Ascending aorta (tissue), 2 donors: ENCODE measurements around the gene CHRD. TPM values are rescaled to one million over a fixed set of nuclear protein-coding genes. Genes with fewer than 3 reads are reported as not detected.

Experiments
- DNase-seq, 2 donors: peaks; one replicate each; pipeline ENCODE4 v3.0.0-alpha.2; 2019; ENCODE audit warnings: low spot score in 2 of 2
- H3K27ac ChIP-seq, 2 donors: fragments of 200-600 bp; sonication (generic); one replicate each; pipeline ENCODE4 v1.5.1; 2016 to 2017; ENCODE audit warnings: mild to moderate bottlenecking in 1 of 2
- H3K27me3 ChIP-seq: fragments of 200-600 bp; sonication (generic); one replicate; pipeline ENCODE4 v1.5.1; 2017
- H3K36me3 ChIP-seq, 2 donors: fragments of 200-600 bp; sonication (generic); one replicate each; pipeline ENCODE4 v1.5.1; 2016
- H3K4me1 ChIP-seq, 2 donors: fragments of 200-600 bp; sonication (generic); one replicate each; pipeline ENCODE4 v1.5.1; 2016 to 2017; ENCODE audit warnings: mild to moderate bottlenecking in 1 of 2
- H3K4me3 ChIP-seq, 2 donors: fragments of 200-600 bp; sonication (generic); one replicate each; pipeline ENCODE4 v1.5.1; 2016 to 2017; ENCODE audit warnings: mild to moderate bottlenecking in 1 of 2
- H3K9me3 ChIP-seq, 2 donors: fragments of 200-600 bp; sonication (generic); one replicate each; pipeline ENCODE4 v1.5.1; 2016
- intact Hi-C: fragments of 100-400 bp; cut with DNase I; formaldehyde crosslinking; loops from one replicate; pipeline ENCODE4 v1.15.1; 2023
- total RNA-seq: library from RNA; depleted of rRNA; stranded (reverse); fragments of >200 nt; gene quantifications from one replicate; pipeline ENCODE4 v1.1.0, GENCODE V29; 2016
- TF ChIP-seq, protein P1 (sequence below), 3 experiments: fragments of 200-600 bp in 2 of 3; fragments of 450-650 bp in 1 of 3; sonication (generic) in 2 of 3; IDR thresholded peaks; one replicate each; pipeline ENCODE4 v1.5.1; 2016 to 2019; ENCODE audit warnings: antibody characterized with exemption in 3 of 3, mild to moderate bottlenecking in 1 of 3, moderate library complexity in 1 of 3

The CHRD gene
- total RNA-seq, 1 donor from 2014 or later: 172 TPM

DNA sequence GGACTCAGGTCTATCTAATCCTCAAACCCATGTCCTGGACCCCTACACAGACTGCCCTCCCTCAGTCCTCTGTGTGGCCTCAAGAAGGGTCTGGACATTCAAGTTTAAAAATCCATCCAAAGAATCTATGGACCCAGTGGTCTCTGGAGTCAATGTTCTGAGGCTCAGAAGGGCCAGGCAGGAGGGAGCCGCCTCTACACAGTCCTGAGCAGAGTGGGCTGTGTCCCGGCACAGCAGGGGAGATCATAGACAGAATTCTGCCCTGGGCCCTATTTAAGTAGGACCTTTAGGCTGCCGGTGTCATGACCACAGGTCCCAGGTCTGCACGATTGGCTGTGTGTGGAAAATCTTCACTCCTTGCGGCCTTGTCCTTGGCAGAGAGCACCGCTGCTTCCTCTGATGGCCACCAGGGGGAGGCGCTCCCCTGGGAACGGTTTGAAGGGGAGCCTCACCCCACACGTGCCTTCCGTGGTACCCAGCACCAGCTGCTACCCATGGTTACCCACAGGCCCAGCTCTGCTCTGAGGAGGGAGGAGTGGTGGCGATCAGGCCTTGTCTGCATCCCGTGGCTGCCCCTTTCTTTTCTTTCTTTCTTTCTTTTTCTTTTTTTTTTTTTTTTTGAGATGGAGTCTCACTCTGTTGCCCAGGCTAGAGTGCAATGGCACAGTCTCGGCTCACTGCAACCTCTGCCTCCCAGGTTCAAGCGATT lies 37.9 kb downstream of the CHRD start:
- Histone ChIP-seq H3K27me3 (no peaks in the 10 kb centered on the region), H3K4me1 (no peaks in the 10 kb centered on the region), H3K9me3 (no peaks in the 10 kb centered on the region), H3K27ac (no peak overlapping the region), H3K4me3 (no peak overlapping the region), H3K36me3 (no peaks in the 10 kb centered on the region)
- intact Hi-C loops: loop anchor here (2.0 to 5.0 kb wide), 3 partner anchors 45 to 125 kb away; no protein-coding TSS in a partner anchor
- TF ChIP-seq, protein P1, sequence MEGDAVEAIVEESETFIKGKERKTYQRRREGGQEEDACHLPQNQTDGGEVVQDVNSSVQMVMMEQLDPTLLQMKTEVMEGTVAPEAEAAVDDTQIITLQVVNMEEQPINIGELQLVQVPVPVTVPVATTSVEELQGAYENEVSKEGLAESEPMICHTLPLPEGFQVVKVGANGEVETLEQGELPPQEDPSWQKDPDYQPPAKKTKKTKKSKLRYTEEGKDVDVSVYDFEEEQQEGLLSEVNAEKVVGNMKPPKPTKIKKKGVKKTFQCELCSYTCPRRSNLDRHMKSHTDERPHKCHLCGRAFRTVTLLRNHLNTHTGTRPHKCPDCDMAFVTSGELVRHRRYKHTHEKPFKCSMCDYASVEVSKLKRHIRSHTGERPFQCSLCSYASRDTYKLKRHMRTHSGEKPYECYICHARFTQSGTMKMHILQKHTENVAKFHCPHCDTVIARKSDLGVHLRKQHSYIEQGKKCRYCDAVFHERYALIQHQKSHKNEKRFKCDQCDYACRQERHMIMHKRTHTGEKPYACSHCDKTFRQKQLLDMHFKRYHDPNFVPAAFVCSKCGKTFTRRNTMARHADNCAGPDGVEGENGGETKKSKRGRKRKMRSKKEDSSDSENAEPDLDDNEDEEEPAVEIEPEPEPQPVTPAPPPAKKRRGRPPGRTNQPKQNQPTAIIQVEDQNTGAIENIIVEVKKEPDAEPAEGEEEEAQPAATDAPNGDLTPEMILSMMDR (IDR thresholded peaks at IDR 0.05): peak; percentile 70 to 86 (median 71)
- DNase-seq: peak in 1 of 2 donors; percentile 72

DNA sequence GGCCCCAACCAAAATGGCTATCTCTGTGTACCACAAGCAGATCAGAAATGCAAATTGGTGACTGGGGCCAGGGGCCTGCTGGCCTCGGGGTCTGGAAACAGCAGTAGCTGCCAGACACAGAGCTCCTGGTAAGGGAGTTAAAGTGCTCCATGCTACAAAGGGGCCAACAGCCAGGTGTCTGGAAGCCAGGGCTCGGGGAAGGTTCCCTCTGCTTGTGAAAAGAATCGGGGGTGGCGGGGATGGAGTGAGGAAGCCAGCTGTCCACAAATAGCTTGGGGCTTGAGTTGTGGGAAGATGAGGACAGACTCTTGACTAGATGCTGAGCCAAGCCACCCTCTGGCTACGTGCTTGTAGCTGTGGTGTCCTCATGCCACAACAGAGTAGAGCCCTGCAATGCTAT lies 39.3 kb downstream of the CHRD start:
- Histone ChIP-seq H3K27me3 (no peaks in the 10 kb centered on the region), H3K4me1 (no peaks in the 10 kb centered on the region), H3K36me3 (no peaks in the 10 kb centered on the region), H3K9me3 (no peaks in the 10 kb centered on the region), H3K4me3 (no peak overlapping the region), H3K27ac (no peak overlapping the region)
- TF ChIP-seq, protein P1 (IDR thresholded peaks at IDR 0.05): no peak
- DNase-seq: no peak
- intact Hi-C loops: loop anchor here (5.0 kb wide), 2 partner anchors 47 to 123 kb away; no protein-coding TSS in a partner anchor

DNA sequence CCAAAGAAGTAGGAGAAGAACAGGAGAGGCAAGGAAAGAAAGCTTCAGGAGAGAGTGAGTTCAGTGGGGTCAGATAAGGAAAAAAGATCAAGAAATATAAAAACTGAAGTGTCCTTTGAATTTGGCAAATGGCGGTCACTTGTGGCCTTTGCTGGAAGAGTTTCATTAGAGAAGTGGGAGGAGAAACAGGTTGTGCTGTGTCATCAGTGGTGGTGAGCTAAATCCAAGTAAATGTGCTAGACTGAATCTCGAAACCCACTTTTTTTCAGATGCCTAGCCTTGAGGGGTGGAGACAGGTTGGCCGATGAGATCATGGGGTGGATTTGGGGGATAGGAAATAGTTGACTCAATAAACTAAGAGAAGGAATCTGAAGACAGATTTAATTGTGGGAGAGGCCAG lies 43.7 kb downstream of the CHRD start:
- peaks cover 0 to 17% of the 10 kb centered on the region in 2 donors for H3K4me1 ChIP-seq
- H3K4me3 ChIP-seq: no peak overlapping the region
- TF ChIP-seq, protein P1 (IDR thresholded peaks at IDR 0.05): no peak
- no peaks in the 10 kb centered on the region for H3K36me3 ChIP-seq
- no peaks in the 10 kb centered on the region for H3K27me3 ChIP-seq
- no peak for DNase-seq
- no peak overlapping the region for H3K27ac ChIP-seq
- intact Hi-C loops: no loop called here
- H3K9me3 ChIP-seq: no peaks in the 10 kb centered on the region

DNA sequence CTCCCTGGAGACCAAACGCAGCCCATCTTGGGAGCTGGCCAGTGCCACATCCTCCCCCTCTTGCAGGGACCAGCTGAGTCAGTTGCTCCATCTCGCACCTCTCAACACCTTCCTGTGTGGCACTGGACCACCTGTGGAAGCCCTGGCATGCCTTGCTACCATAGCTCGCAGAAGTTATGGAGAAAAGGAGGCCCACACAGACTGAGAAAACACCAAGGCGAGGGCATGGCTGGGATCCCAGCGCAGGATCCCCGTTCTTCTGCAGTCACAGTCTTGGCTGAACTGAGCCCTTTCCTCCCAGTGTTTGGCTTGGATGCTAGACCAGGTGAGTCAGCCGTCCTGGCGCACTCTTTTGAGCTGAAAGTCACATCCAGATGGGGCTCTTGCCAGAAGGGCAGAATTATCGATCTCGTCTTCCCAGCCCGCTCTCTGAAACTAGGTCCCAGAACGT lies 46.9 kb downstream of the CHRD start:
- TF ChIP-seq, protein P1 (IDR thresholded peaks at IDR 0.05): no peak
- no peaks in the 10 kb centered on the region for H3K27me3 ChIP-seq
- no peaks in the 10 kb centered on the region for H3K9me3 ChIP-seq
- peaks cover 0 to 22% of the 10 kb centered on the region in 2 donors for H3K4me1 ChIP-seq
- H3K36me3 ChIP-seq: no peaks in the 10 kb centered on the region
- no peak overlapping the region for H3K4me3 ChIP-seq
- intact Hi-C loops: no loop called here
- peak in 1 of 2 donors; percentile 73 for DNase-seq
- H3K27ac ChIP-seq: peak overlapping the region in 1 of 2 donors; percentile 48

DNA sequence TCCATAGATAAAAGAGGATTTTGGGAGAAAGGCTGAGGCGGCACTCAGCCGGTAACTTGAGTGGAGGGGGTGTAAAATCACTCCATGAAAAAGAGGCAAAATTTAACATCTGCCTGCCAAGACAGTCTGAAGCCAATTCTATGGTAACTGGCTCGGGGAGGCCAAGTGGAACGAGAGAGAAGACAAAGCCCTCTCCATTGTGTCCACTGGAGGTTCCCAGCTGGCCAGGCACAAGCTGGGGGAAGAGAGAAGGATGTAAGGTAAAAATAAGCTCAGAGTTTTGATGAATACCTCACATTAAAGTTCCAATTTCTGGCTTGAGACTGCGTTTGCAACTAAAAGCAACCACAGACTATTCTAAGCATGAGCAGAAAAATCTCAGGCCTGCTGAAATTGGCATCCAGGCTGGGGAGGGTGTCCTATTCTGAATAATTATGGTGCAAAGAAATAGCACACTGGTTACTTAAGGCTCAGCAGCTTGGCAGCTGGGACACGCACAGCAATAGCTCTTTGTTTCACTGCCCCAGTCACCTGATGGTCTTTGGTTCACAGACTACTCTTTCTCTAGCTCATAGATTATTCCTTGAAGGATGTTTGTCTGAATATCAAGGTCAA lies 48.8 kb downstream of the CHRD start:
- intact Hi-C loops: no loop called here
- TF ChIP-seq, protein P1 (IDR thresholded peaks at IDR 0.05): no peak
- H3K27me3 ChIP-seq: no peaks in the 10 kb centered on the region
- H3K4me1 ChIP-seq: peaks cover 0 to 22% of the 10 kb centered on the region in 2 donors
- H3K36me3 ChIP-seq: no peaks in the 10 kb centered on the region
- H3K9me3 ChIP-seq: no peaks in the 10 kb centered on the region
- no peak for DNase-seq
- H3K27ac ChIP-seq: peak overlapping the region; percentile 46 to 72
- no peak overlapping the region for H3K4me3 ChIP-seq
